Measurements from ENCODE around the gene CTCFL. TPM values are rescaled to one million over a fixed set of nuclear protein-coding genes. Genes with fewer than 3 reads are reported as not detected.

CTCFL gene
- total RNA-seq, 2 donors from 2014 or later, result 10.8 TPM; not detected in 1

DNA sequence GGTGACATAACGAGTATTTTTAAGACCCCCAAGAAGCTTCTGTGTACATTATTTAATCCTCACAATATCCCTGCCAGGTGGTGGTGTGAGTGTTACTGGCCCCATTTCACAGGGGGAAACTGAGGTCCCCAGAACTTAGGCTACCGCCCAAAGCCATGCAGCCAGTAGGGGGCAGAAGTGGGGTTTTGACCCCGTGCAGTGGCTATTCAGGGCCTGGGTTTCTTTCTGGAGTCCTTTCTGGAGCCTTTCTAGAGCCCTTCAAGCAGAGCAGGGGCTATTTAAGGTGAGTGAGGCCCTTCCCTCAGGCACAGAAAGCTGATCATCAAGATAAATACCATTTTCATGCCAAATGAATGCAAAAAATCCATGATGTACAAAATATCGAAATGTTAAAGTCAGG, 59.0 kb downstream of the CTCFL start:
- Histone ChIP-seq H3K9me3 (no peaks in the 10 kb centered on the region), H3K4me3 (no peak overlapping the region), H3K27ac (no peak overlapping the region), H3K27me3 (replicated peaks; ENCODE audit: insufficient read depth) (no peaks in the 10 kb centered on the region), H3K36me3 (no peaks in the 10 kb centered on the region), H3K4me1 (replicated peaks) (no peaks in the 10 kb centered on the region)
- TF ChIP-seq POLR2AphosphoS5 (IDR thresholded peaks at IDR 0.05) (no peak), POLR2A (IDR thresholded peaks at IDR 0.05) (no peak)
- TF ChIP-seq, protein P1, sequence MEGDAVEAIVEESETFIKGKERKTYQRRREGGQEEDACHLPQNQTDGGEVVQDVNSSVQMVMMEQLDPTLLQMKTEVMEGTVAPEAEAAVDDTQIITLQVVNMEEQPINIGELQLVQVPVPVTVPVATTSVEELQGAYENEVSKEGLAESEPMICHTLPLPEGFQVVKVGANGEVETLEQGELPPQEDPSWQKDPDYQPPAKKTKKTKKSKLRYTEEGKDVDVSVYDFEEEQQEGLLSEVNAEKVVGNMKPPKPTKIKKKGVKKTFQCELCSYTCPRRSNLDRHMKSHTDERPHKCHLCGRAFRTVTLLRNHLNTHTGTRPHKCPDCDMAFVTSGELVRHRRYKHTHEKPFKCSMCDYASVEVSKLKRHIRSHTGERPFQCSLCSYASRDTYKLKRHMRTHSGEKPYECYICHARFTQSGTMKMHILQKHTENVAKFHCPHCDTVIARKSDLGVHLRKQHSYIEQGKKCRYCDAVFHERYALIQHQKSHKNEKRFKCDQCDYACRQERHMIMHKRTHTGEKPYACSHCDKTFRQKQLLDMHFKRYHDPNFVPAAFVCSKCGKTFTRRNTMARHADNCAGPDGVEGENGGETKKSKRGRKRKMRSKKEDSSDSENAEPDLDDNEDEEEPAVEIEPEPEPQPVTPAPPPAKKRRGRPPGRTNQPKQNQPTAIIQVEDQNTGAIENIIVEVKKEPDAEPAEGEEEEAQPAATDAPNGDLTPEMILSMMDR (IDR thresholded peaks at IDR 0.05), result no peak
- DNase-seq (ENCODE audit: low spot score), result no peak
- WGBS, result 77% methylated on average over 4 of the region's 4 CpGs
- intact Hi-C loops (cut with DNase I), result no loop called here

DNA sequence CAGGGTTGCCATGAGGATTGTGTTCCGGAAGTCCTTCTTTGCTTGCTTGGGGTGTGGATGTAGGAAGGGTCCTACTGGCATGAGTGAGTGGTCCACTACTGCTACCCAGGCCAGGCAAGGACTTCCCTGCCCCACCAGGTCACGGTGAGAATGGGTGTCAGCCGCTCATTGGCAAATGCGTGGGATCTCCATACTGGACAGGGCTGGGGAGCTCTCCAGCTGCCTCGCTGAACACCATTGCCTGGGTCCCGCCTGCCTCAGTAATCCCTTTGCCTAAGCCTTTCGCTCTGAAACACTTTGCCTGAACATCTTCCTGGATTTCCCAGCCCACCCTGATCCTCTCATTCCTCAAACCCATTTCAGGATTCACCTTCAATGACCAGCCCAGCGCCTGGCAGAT, 59.5 kb downstream of the CTCFL start:
- TF ChIP-seq, protein P1 (IDR thresholded peaks at IDR 0.05), result no peak
- TF ChIP-seq POLR2AphosphoS5 (IDR thresholded peaks at IDR 0.05) (no peak), POLR2A (IDR thresholded peaks at IDR 0.05) (no peak)
- Histone ChIP-seq H3K9me3 (no peaks in the 10 kb centered on the region), H3K27ac (no peak overlapping the region), H3K4me1 (replicated peaks) (no peaks in the 10 kb centered on the region), H3K4me3 (no peak overlapping the region), H3K36me3 (no peaks in the 10 kb centered on the region), H3K27me3 (replicated peaks; ENCODE audit: insufficient read depth) (no peaks in the 10 kb centered on the region)
- 95% methylated on average over 8 of the region's 8 CpGs for whole genome bisulfite sequencing
- intact Hi-C loops (cut with DNase I), result no loop called here
- no peak for DNase-seq (ENCODE audit: low spot score)

DNA sequence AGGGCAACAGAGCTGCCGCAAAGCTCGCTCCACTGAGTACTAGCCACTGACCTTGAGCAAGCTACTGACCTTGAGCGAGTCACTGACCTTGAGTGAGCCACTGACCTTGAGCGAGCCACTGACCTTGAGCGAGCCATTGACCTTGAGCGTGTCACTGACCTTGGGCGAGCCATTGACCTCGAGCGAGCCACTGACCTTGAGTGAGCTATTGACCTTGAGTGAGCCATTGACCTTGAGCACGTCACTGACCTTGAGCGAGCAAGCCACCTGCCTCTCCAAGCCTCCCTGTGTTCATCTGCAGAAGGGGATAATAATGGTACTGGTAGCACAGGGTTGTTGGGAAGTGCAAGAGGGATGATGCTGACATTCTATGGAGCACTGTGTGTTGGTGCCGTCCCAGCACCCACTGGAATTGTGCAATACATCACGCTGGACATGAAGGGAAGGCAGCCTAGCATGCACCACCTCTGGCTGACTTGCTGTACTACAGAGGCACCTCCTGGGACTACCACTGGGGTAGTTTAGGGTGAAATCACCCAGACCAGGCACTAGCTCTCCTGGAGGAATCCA, 60.2 kb downstream of the CTCFL start:
- no peak for DNase-seq (ENCODE audit: low spot score)
- intact Hi-C loops (cut with DNase I), result no loop called here
- TF ChIP-seq POLR2A (IDR thresholded peaks at IDR 0.05) (no peak), POLR2AphosphoS5 (IDR thresholded peaks at IDR 0.05) (no peak)
- TF ChIP-seq, protein P1 (IDR thresholded peaks at IDR 0.05), result peak in 1 of 4 experiments; percentile 31

DNA sequence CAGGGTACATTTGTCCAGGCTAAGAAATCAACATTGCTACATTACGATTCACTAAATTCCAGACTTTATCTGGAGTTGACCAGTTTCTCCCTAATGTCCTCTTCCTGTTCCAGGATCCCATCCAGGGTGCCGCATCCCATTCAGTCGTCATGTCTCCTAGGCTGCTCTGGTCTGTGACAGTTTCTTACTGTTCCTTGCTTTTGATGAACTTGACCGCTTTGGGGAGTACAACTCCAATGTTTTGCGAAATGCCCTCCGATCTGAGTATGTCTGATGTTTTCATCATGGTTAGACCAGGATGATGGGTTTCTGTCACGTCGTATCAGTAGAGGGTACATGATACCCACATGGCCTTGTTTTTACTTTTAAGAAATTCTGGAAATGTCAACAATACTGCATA, 62.2 kb downstream of the CTCFL start:
- H3K4me3 ChIP-seq, result no peak overlapping the region
- no peak overlapping the region for H3K27ac ChIP-seq
- H3K36me3 ChIP-seq, result no peaks in the 10 kb centered on the region
- H3K27me3 ChIP-seq (replicated peaks; ENCODE audit: insufficient read depth), result no peaks in the 10 kb centered on the region
- no peak for TF ChIP-seq POLR2A (IDR thresholded peaks at IDR 0.05)
- TF ChIP-seq POLR2AphosphoS5 (IDR thresholded peaks at IDR 0.05), result no peak
- TF ChIP-seq, protein P1 (IDR thresholded peaks at IDR 0.05), result no peak
- no peak for DNase-seq (ENCODE audit: low spot score)
- 93% methylated on average over 8 of the region's 8 CpGs for WGBS
- no peaks in the 10 kb centered on the region for H3K4me1 ChIP-seq (replicated peaks)
- intact Hi-C loops (cut with DNase I), result no loop called here
- H3K9me3 ChIP-seq, result no peaks in the 10 kb centered on the region

More for the DNA sequence above, 60.2 kb downstream of the CTCFL start:
- Histone ChIP-seq H3K4me3 (no peak overlapping the region), H3K4me1 (replicated peaks) (no peaks in the 10 kb centered on the region), H3K27me3 (replicated peaks; ENCODE audit: insufficient read depth) (no peaks in the 10 kb centered on the region), H3K9me3 (no peaks in the 10 kb centered on the region), H3K27ac (no peak overlapping the region), H3K36me3 (no peaks in the 10 kb centered on the region)
- WGBS, result 88% methylated on average over 13 of the region's 13 CpGs

DNA sequence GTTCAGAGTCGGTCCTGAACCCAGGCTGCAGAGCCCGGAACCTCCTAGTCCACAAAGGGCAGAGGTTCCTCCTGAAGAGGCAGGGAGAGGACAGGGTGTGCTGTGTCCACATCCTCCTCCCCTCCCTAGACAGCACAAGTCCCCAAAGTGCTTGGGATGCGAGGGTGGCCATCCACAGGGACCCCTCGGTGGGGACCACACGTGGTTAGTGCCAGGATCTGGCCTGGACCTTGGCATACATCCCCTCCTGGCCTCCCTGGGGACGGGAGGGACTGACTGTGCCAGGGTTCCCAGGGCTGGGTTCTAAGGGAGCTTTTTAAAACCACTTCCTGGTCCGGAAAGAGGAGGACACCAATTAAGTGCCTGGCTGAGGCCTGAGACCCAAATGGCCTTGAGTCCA, 63.2 kb downstream of the CTCFL start:
- no peaks in the 10 kb centered on the region for H3K9me3 ChIP-seq
- TF ChIP-seq POLR2AphosphoS5 (IDR thresholded peaks at IDR 0.05) (no peak), POLR2A (IDR thresholded peaks at IDR 0.05) (no peak)
- TF ChIP-seq, protein P1 (IDR thresholded peaks at IDR 0.05), result no peak
- intact Hi-C loops (cut with DNase I), result no loop called here
- H3K36me3 ChIP-seq, result no peaks in the 10 kb centered on the region
- DNase-seq (ENCODE audit: low spot score), result no peak
- WGBS, result 80% methylated on average over 7 of the region's 7 CpGs
- no peak overlapping the region for H3K27ac ChIP-seq
- no peaks in the 10 kb centered on the region for H3K4me1 ChIP-seq (replicated peaks)
- no peak overlapping the region for H3K4me3 ChIP-seq
- H3K27me3 ChIP-seq (replicated peaks; ENCODE audit: insufficient read depth), result no peaks in the 10 kb centered on the region
